Mesenchymal stem cell (in vitro differentiated cells and primary cell): Measurements from ENCODE around the gene GLIS2.

Experiments
- DNase-seq: peaks from one replicate; pipeline ENCODE4 v3.0.0-alpha.2; 2013
- H2AFZ ChIP-seq: one replicate; pipeline ENCODE4 v1.6.1; 2013; ENCODE audit warnings: low read depth, mild to moderate bottlenecking, control low read depth, inconsistent platforms, low read length, moderate library complexity
- H2AK5ac ChIP-seq: 2 replicates; pipeline ENCODE4 v1.6.1; 2013; ENCODE audit warnings: low read length, moderate library complexity, mild to moderate bottlenecking, inconsistent platforms; ENCODE audit not compliant: severe bottlenecking
- H2BK120ac ChIP-seq: one replicate; pipeline ENCODE4 v1.6.1; 2013; ENCODE audit warnings: low read depth, mild to moderate bottlenecking, inconsistent platforms, low read length, moderate library complexity
- H2BK12ac ChIP-seq, 2 experiments: one replicate each; pipeline ENCODE4 v1.6.1; 2013; ENCODE audit warnings: inconsistent platforms in 2 of 2, low read length in 2 of 2, mild to moderate bottlenecking in 2 of 2, moderate library complexity in 2 of 2, control low read depth in 1 of 2
- H2BK15ac ChIP-seq: one replicate; pipeline ENCODE4 v1.6.1; 2013; ENCODE audit warnings: mild to moderate bottlenecking, low read depth, inconsistent platforms; ENCODE audit not compliant: poor library complexity, severe bottlenecking
- H2BK5ac ChIP-seq: 2 replicates; pipeline ENCODE4 v1.6.1; 2013; ENCODE audit warnings: low read depth, mild to moderate bottlenecking, low read length, control low read depth, inconsistent platforms; ENCODE audit not compliant: poor library complexity, severe bottlenecking
- H3K14ac ChIP-seq, 2 experiments: one replicate each; pipeline ENCODE4 v1.6.1; 2013; ENCODE audit warnings: inconsistent platforms in 2 of 2, low read length in 2 of 2, control low read depth in 1 of 2, mild to moderate bottlenecking in 1 of 2, moderate library complexity in 1 of 2
- H3K18ac ChIP-seq, 2 experiments: one replicate each; pipeline ENCODE4 v1.6.1; 2013; ENCODE audit warnings: inconsistent platforms in 2 of 2, low read length in 2 of 2, control low read depth in 1 of 2, low read depth in 1 of 2, mild to moderate bottlenecking in 1 of 2
- H3K23ac ChIP-seq, 2 experiments: one replicate each; pipeline ENCODE4 v1.6.1; 2013; ENCODE audit warnings: inconsistent platforms in 2 of 2, low read length in 2 of 2, mild to moderate bottlenecking in 2 of 2, moderate library complexity in 2 of 2, control low read depth in 1 of 2
- H3K27ac ChIP-seq: 2 replicates; pipeline ENCODE4 v1.5.1; 2013; ENCODE audit warnings: mild to moderate bottlenecking, moderate library complexity, low read length, control low read depth, inconsistent platforms; ENCODE audit not compliant: poor library complexity, severe bottlenecking
- H3K27me3 ChIP-seq, 2 experiments: 2 replicates each; pipeline versions ENCODE4 v1.6.1 to v1.7.0; 2013; ENCODE audit warnings: low read length in 2 of 2, mild to moderate bottlenecking in 2 of 2, moderate library complexity in 2 of 2, control low read depth in 1 of 2, inconsistent platforms in 1 of 2; ENCODE audit not compliant: control insufficient read depth in 1 of 2, insufficient read depth in 1 of 2
- H3K36me3 ChIP-seq, 2 experiments: 2 replicates each; pipeline versions ENCODE4 v1.6.1 to v1.7.0; 2013; ENCODE audit warnings: low read length in 2 of 2, control low read depth in 1 of 2, inconsistent platforms in 1 of 2, low read depth in 1 of 2, mild to moderate bottlenecking in 1 of 2; ENCODE audit not compliant: insufficient read depth in 2 of 2, control insufficient read depth in 1 of 2
- H3K4ac ChIP-seq, 2 experiments: one replicate each; pipeline ENCODE4 v1.6.1; 2013; ENCODE audit warnings: inconsistent platforms in 2 of 2, low read length in 2 of 2, mild to moderate bottlenecking in 2 of 2, moderate library complexity in 2 of 2, control low read depth in 1 of 2, low read depth in 1 of 2
- H3K4me1 ChIP-seq: 2 replicates; pipeline ENCODE4 v1.6.1; 2013; ENCODE audit warnings: low read depth, low read length, control low read depth; ENCODE audit not compliant: control insufficient read depth, insufficient read depth
- H3K4me2 ChIP-seq: 2 replicates; pipeline ENCODE4 v1.6.1; 2013; ENCODE audit warnings: low read length, mild to moderate bottlenecking, inconsistent platforms; ENCODE audit not compliant: poor library complexity, severe bottlenecking
- H3K4me3 ChIP-seq, 2 experiments: 2 replicates each; pipeline versions ENCODE4 v1.5.1 to v1.7.0; 2013; ENCODE audit warnings: low read length in 2 of 2, mild to moderate bottlenecking in 2 of 2, control low read depth in 1 of 2, low read depth in 1 of 2; ENCODE audit not compliant: insufficient read depth in 1 of 2
- H3K79me1 ChIP-seq: replicated peaks from 2 replicates; pipeline ENCODE4 v1.6.1; 2013; ENCODE audit warnings: mild to moderate bottlenecking, control low read depth, low read length, inconsistent platforms; ENCODE audit not compliant: poor library complexity, severe bottlenecking
- H3K9ac ChIP-seq: 2 replicates; pipeline ENCODE4 v1.7.0; 2013; ENCODE audit warnings: mild to moderate bottlenecking, low read length, moderate library complexity
- H3K9me3 ChIP-seq: 2 replicates; pipeline ENCODE4 v1.7.0; 2013; ENCODE audit warnings: mild to moderate bottlenecking, low read length; ENCODE audit not compliant: control insufficient read depth
- H4K8ac ChIP-seq: one replicate; pipeline ENCODE4 v1.6.1; 2013; ENCODE audit warnings: inconsistent platforms, mild to moderate bottlenecking, low read length, moderate library complexity
- H4K91ac ChIP-seq: one replicate; pipeline ENCODE4 v1.6.1; 2013; ENCODE audit warnings: mild to moderate bottlenecking, low read length, inconsistent platforms
- WGBS: methylation state at CpG from one replicate; pipeline ENCODE4 v1.1.7; 2013; ENCODE audit warnings: mixed read lengths; 5-methylcytosine and 5-hydroxymethylcytosine counted together

The GLIS2 gene

DNA sequence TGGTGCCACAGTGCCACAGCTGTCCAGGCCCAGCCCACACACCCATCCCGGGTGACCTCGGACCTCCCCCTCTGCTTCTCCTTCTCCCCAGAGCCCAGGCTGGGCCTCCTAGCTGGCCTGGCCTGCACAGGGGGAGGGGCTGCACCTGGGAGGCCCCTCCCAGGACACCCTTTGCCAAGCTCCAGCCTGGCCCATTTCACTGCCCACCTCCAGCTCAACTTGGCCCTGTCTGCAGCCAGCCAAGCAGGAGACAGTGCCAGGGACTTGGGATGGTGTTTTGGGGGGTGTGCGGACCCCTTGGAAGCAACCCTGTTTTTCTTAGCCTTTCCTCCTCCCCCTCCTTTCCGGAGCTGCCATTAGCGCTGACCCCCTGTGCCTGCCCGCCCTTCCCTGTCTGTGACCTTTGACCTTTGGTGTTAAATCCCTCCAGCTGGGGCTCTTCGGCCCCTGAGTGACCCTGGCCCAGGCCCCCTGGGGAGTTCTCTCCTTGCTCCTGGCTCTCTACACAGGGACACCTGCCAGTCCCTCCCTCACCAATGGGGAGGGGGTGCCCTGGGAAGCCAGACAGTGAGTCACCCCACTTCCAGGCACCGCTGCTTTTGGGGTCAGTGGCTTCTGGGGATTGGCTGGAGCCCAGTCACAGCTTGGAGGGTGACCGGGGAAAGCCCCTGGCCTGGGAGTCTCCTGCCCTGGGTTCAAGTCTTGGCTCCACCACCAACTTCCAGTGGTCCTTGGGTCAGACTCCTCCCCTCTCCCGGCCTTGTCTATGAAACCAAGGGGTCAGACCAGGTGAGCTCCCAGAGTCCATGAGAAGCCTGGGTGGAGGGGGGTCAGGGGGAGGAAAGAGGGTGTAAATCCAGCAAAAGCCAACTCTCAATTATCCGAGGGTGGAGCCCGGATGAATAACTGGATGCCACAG lies 1.9 kb downstream of the GLIS2 start:
- peak overlapping the region; percentile 86 for H3K27ac ChIP-seq
- peak overlapping the region; percentile 50 for H3K4me2 ChIP-seq
- no peaks in the 10 kb centered on the region for H3K27me3 ChIP-seq
- peaks cover 0 to 19% of the 10 kb centered on the region in 2 experiments for H3K36me3 ChIP-seq
- H2BK5ac ChIP-seq: no peak overlapping the region
- peak overlapping the region in 1 of 2 experiments; percentile 60 for H3K4ac ChIP-seq
- no peaks in the 10 kb centered on the region for H3K9me3 ChIP-seq
- H2BK12ac ChIP-seq: peak overlapping the region in 1 of 2 experiments; percentile 57
- WGBS: 53% methylated on average over 12 of the region's 12 CpGs
- peak overlapping the region; percentile 51 for H2BK120ac ChIP-seq
- H2AFZ ChIP-seq: no peak overlapping the region
- H3K4me1 ChIP-seq: peaks cover 77% of the 10 kb centered on the region
- peak overlapping the region; percentile 83 for H3K9ac ChIP-seq
- H3K79me1 ChIP-seq: peaks cover 8% of the 10 kb centered on the region
- peak overlapping the region; percentile 85 for H2BK15ac ChIP-seq
- H3K18ac ChIP-seq: peak overlapping the region in 1 of 2 experiments; percentile 1
- H3K4me3 ChIP-seq: peak overlapping the region; percentile 62 to 89
- DNase-seq: peak; percentile 68
- H3K23ac ChIP-seq: no peak overlapping the region
- H4K91ac ChIP-seq: peak overlapping the region; percentile 59
- H4K8ac ChIP-seq: peak overlapping the region; percentile 14
- peak overlapping the region; percentile 78 for H2AK5ac ChIP-seq
- H3K14ac ChIP-seq: peak overlapping the region in 1 of 2 experiments; percentile 18

DNA sequence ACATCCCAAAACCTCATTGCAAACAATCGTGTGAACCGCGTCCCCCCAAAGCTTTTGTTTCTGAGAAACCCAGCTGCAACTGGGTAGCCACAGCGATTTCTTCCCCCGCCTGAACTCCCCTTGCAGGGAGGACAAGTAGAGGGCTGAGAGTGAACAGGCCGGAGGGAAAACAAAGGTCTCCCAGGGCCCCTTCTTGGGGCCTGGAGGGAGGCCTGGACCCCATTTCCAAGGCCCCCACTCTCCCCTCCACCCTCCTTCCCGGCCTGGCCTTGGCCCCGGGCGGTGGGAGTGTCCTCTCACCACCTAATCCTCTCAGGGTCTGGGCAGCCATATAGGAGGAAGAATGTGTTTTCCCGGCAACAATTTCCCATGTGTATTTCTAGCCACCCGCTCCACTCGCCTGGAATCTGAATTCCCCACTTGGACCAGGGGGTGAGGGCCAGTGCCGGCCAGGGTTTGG lies 2.6 kb downstream of the GLIS2 start:
- Histone ChIP-seq H3K36me3 (peaks cover 0 to 20% of the 10 kb centered on the region in 2 experiments), H2AK5ac (peak overlapping the region; percentile 58), H3K23ac (no peak overlapping the region), H2BK12ac (no peak overlapping the region), H2BK15ac (peak overlapping the region; percentile 16), H2AFZ (no peak overlapping the region), H3K4me3 (peak overlapping the region in 1 of 2 experiments; percentile 89), H4K8ac (peak overlapping the region; percentile 14), H3K14ac (no peak overlapping the region), H3K27ac (peak overlapping the region; percentile 1), H3K9ac (peak overlapping the region; percentile 42), H3K79me1 (peaks cover 8% of the 10 kb centered on the region), H3K4me1 (peaks cover 82% of the 10 kb centered on the region), H3K9me3 (no peaks in the 10 kb centered on the region), H3K27me3 (no peaks in the 10 kb centered on the region), H3K4me2 (peak overlapping the region; percentile 36), H2BK5ac (no peak overlapping the region), H3K4ac (no peak overlapping the region), H3K18ac (peak overlapping the region in 1 of 2 experiments; percentile 30), H4K91ac (no peak overlapping the region), H2BK120ac (peak overlapping the region; percentile 15)
- WGBS: 74% methylated on average over 12 of the region's 13 CpGs
- DNase-seq: no peak

DNA sequence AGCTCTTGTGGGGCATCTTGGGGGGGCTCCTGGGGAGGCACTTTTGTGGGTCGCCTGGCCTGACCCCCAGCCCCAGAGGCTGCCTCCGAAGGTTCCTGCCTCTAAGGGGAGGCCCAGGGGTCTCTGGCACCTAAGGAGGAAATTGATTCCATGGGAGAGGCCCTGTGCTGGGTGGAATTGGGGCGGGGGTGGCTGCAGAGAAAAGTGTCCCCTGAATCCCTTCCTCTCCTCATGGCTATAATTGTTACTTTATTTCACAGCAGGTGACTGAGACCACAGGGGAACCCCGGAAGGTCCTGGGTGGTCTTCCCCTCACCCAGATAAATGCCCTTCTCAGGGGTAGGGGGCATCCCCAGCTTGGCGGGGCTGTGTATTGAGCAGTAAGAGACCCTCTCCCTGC lies 3.1 kb downstream of the GLIS2 start:
- peak overlapping the region in 1 of 2 experiments; percentile 89 for H3K4me3 ChIP-seq
- H3K18ac ChIP-seq: no peak overlapping the region
- H3K14ac ChIP-seq: peak overlapping the region in 1 of 2 experiments; percentile 6
- H3K36me3 ChIP-seq: peaks cover 0 to 20% of the 10 kb centered on the region in 2 experiments
- no peak for DNase-seq
- H3K79me1 ChIP-seq: peaks cover 8% of the 10 kb centered on the region
- H3K27ac ChIP-seq: no peak overlapping the region
- 87% methylated on average over 4 of the region's 5 CpGs for WGBS
- peak overlapping the region; percentile 42 for H3K9ac ChIP-seq
- peak overlapping the region; percentile 36 for H3K4me2 ChIP-seq
- no peak overlapping the region for H3K4ac ChIP-seq
- no peak overlapping the region for H2BK5ac ChIP-seq
- H4K91ac ChIP-seq: no peak overlapping the region
- no peaks in the 10 kb centered on the region for H3K9me3 ChIP-seq
- H2BK15ac ChIP-seq: peak overlapping the region; percentile 16
- peak overlapping the region; percentile 58 for H2AK5ac ChIP-seq
- no peak overlapping the region for H2BK12ac ChIP-seq
- no peak overlapping the region for H4K8ac ChIP-seq
- H3K23ac ChIP-seq: peak overlapping the region in 1 of 2 experiments; percentile 2
- H2BK120ac ChIP-seq: no peak overlapping the region
- peaks cover 83% of the 10 kb centered on the region for H3K4me1 ChIP-seq
- H2AFZ ChIP-seq: no peak overlapping the region
- no peaks in the 10 kb centered on the region for H3K27me3 ChIP-seq
